Endothelial cell (in vitro differentiated cells): ENCODE results near the gene ADAMTS2. TPM values are rescaled to one million over a fixed set of nuclear protein-coding genes. Genes with fewer than 3 reads are reported as not detected.

ENCODE experiments used
- DNase-seq: peaks from one replicate; pipeline ENCODE4 v3.0.0; 2021; ENCODE audit warnings: low spot score
- H3K27ac Mint-ChIP-seq: one replicate; pipeline ENCODE4 v1.8.0; 2021; ENCODE audit warnings: mixed read lengths, inconsistent platforms; ENCODE audit not compliant: unreplicated experiment
- H3K27me3 Mint-ChIP-seq: one replicate; pipeline ENCODE4 v1.8.0; 2021; ENCODE audit warnings: mild to moderate bottlenecking, moderate library complexity, mixed read lengths, inconsistent platforms; ENCODE audit not compliant: unreplicated experiment
- H3K36me3 Mint-ChIP-seq: one replicate; pipeline ENCODE4 v1.8.0; 2021; ENCODE audit warnings: mild to moderate bottlenecking, low read depth, mixed read lengths, inconsistent platforms; ENCODE audit not compliant: unreplicated experiment
- H3K4me1 Mint-ChIP-seq: one replicate; pipeline ENCODE4 v1.8.0; 2021; ENCODE audit warnings: mild to moderate bottlenecking, mixed read lengths, inconsistent platforms; ENCODE audit not compliant: unreplicated experiment
- H3K4me3 Mint-ChIP-seq: one replicate; pipeline ENCODE4 v1.8.0; 2021; ENCODE audit warnings: mild to moderate bottlenecking, mixed read lengths, inconsistent platforms; ENCODE audit not compliant: unreplicated experiment
- H3K9me3 Mint-ChIP-seq: one replicate; pipeline ENCODE4 v1.8.0; 2021; ENCODE audit warnings: mixed read lengths, inconsistent platforms; ENCODE audit not compliant: unreplicated experiment
- CTCF ChIP-seq: fragments of 200-600 bp; sonication (generic); IDR thresholded peaks from one replicate; pipeline ENCODE4 v1.5.0; 2021; ENCODE audit warnings: antibody characterized with exemption; ENCODE audit not compliant: unreplicated experiment
- total RNA-seq: library from RNA; stranded (reverse); fragmentation: NEBNext Ultra II Directional; extraction: Animal tissue kit (Norgen Biotek cat#: 25700); gene quantifications from one replicate; pipeline ENCODE4 v1.2.1, GENCODE V29; 2021; ENCODE audit not compliant: unreplicated experiment

ADAMTS2 gene
- total RNA-seq, 1 donor from 2014 or later: 1.5 TPM

GRCh38 chr5:179208706-179209358 lies 136.4 kb downstream of the ADAMTS2 start:
- Mint-ChIP-seq H3K4me1 (no peaks in the 10 kb centered on the region), H3K36me3 (no peaks in the 10 kb centered on the region), H3K4me3 (no peak overlapping the region), H3K27ac (no peak overlapping the region), H3K27me3 (peaks cover 6% of the 10 kb centered on the region), H3K9me3 (no peaks in the 10 kb centered on the region)
- TF ChIP-seq CTCF: no peak
- DNase-seq: no peak

DNA sequence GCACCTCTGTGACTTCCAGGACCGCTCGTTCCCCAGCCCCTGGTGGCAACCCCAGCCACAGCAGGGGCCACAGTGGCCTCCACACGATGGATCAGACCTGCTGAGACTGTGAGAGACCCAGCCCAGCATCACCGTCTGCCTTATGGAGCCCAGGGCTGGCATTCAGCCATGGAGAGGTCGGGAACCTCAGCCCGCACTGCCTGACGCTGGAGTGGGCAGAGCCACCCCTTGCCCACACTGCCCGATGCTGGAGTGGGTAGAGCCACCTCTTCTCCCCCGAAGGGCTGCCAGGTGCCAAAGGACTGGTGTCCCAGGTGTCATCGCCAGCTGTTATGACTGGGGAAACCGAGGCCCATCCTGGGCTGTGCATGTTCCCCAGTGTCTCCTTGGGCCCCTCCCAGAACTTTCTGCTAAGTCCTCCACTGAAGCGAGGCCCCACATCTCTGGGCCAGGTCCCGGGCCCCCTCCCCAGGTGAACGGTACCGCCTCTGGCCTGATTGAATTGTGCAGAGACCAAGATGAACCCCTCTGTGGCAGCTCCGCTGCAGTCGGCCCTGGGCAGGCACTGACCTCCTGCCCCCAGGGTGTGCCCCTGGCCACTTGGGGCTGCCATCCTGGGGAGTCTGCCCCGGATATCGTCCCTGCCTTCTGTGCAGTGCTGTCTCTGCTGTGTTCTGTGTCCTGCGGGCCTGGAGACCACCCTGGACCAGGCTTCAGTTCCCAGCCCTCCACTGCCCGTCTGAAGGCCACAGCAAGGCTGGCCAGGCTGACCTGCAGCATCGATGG lies 137.1 kb downstream of the ADAMTS2 start:
- TF ChIP-seq CTCF: no peak
- Mint-ChIP-seq H3K36me3 (no peaks in the 10 kb centered on the region), H3K27ac (no peak overlapping the region), H3K4me3 (no peak overlapping the region), H3K4me1 (no peaks in the 10 kb centered on the region), H3K27me3 (peaks cover 5% of the 10 kb centered on the region), H3K9me3 (no peaks in the 10 kb centered on the region)
- no peak for DNase-seq

DNA sequence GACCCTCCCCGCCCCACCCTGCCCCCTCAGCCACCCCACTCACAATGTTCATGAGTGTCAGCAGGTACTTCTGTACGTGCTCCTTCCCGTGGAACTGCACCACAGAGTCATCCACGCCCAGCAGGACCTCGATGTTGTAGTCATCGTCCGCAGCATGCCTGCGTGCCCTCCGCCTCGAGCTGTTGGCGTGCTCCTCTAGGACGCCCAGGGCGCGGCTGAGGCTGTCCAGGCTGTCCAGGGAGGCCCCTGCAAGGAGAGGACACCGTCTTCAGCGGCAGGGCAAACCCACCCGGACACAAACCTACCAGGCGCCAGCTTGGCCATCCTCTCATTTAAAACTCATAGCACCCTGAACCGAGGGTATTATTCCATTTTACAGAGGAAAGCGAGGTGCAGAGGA lies 137.8 kb downstream of the ADAMTS2 start:
- Mint-ChIP-seq H3K27ac (no peak overlapping the region), H3K36me3 (no peaks in the 10 kb centered on the region), H3K27me3 (peaks cover 5% of the 10 kb centered on the region), H3K4me1 (no peaks in the 10 kb centered on the region), H3K4me3 (no peak overlapping the region), H3K9me3 (no peaks in the 10 kb centered on the region)
- no peak for TF ChIP-seq CTCF
- no peak for DNase-seq

DNA sequence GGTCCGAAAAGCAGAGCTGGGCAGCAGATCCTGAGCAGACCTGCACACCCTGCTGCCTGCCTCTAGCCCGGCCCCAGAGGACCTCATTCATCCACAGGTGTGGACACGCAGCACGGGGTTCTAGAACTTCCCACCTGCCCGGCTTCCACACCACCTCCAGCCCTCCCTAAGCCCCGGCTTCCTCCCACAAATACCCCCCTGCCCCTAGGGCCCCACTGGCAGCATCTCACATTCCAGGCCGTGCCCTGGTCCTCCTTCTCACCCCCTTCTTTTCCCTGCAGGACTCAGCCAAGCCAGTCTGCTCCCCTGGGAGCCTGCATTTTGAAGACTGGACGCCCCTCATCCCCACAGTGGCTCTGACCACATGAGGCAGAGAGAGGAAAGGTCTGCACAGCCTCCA lies 138.9 kb downstream of the ADAMTS2 start:
- no peaks in the 10 kb centered on the region for H3K36me3 Mint-ChIP-seq
- no peak for DNase-seq
- TF ChIP-seq CTCF: no peak
- H3K4me1 Mint-ChIP-seq: no peaks in the 10 kb centered on the region
- no peak overlapping the region for H3K27ac Mint-ChIP-seq
- peaks cover 2% of the 10 kb centered on the region for H3K27me3 Mint-ChIP-seq
- no peak overlapping the region for H3K4me3 Mint-ChIP-seq
- no peaks in the 10 kb centered on the region for H3K9me3 Mint-ChIP-seq

GRCh38 chr5:179205277-179205676 lies 140.0 kb downstream of the ADAMTS2 start:
- Mint-ChIP-seq H3K27me3 (peaks cover 2% of the 10 kb centered on the region), H3K9me3 (no peaks in the 10 kb centered on the region), H3K36me3 (no peaks in the 10 kb centered on the region), H3K27ac (no peak overlapping the region), H3K4me3 (no peak overlapping the region), H3K4me1 (no peaks in the 10 kb centered on the region)
- DNase-seq: no peak
- TF ChIP-seq CTCF: no peak
